ENCODE results near the gene PEG3.
"Not testable (repeated sequence)": the region's sequence is repeated elsewhere in the genome, so short reads cannot be mapped to it uniquely, and the experiment has no call there.

GRCh38 chr19:56852361-56852760 lies 11.8 kb upstream of the PEG3 start:
- TF ChIP-seq, protein P1, sequence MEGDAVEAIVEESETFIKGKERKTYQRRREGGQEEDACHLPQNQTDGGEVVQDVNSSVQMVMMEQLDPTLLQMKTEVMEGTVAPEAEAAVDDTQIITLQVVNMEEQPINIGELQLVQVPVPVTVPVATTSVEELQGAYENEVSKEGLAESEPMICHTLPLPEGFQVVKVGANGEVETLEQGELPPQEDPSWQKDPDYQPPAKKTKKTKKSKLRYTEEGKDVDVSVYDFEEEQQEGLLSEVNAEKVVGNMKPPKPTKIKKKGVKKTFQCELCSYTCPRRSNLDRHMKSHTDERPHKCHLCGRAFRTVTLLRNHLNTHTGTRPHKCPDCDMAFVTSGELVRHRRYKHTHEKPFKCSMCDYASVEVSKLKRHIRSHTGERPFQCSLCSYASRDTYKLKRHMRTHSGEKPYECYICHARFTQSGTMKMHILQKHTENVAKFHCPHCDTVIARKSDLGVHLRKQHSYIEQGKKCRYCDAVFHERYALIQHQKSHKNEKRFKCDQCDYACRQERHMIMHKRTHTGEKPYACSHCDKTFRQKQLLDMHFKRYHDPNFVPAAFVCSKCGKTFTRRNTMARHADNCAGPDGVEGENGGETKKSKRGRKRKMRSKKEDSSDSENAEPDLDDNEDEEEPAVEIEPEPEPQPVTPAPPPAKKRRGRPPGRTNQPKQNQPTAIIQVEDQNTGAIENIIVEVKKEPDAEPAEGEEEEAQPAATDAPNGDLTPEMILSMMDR (IDR thresholded peaks at IDR 0.05; ENCODE audit: low read depth, low read length, missing input control): not testable (repeated sequence)
- TF ChIP-seq SP1 (IDR thresholded peaks at IDR 0.05); FOXA1 (IDR thresholded peaks at IDR 0.05); RAD21 (IDR thresholded peaks at IDR 0.05); YY1 (IDR thresholded peaks at IDR 0.05); GABPA (IDR thresholded peaks at IDR 0.05 in 1 of 2, conservative IDR thresholded peaks at IDR 0.05 in 1 of 2): not testable (repeated sequence)
- TF ChIP-seq, protein P2, sequence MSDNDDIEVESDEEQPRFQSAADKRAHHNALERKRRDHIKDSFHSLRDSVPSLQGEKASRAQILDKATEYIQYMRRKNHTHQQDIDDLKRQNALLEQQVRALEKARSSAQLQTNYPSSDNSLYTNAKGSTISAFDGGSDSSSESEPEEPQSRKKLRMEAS (IDR thresholded peaks at IDR 0.05): not testable (repeated sequence)

Data from liver (tissue), 3 donors.